Sigmoid colon (tissue), 4 donors: Measurements from ENCODE around the gene FXYD2.

ENCODE experiments used
- EP300 ChIP-seq, 4 donors: sonication (generic); formaldehyde crosslinking; IDR thresholded peaks; one replicate each; pipeline ENCODE4 v1.6.1; 2017; ENCODE audit warnings: antibody characterized with exemption in 4 of 4
- POLR2A ChIP-seq, 2 donors: fragments of 450-650 bp; IDR thresholded peaks; one replicate each; pipeline ENCODE4 v1.6.1; 2016; ENCODE audit warnings: antibody characterized with exemption in 2 of 2, mild to moderate bottlenecking in 2 of 2, moderate library complexity in 2 of 2
- POLR2AphosphoS5 ChIP-seq, 4 donors: sonication (generic); formaldehyde crosslinking; IDR thresholded peaks; one replicate each; pipeline ENCODE4 v1.6.1; 2017; ENCODE audit warnings: antibody characterized with exemption in 4 of 4
- TF ChIP-seq, protein P1 (sequence below), 4 experiments: fragments of 450-650 bp in 3 of 4; fragments of 200-600 bp in 1 of 4; IDR thresholded peaks; one replicate each; pipeline ENCODE4 v1.5.1; 2016 to 2019; ENCODE audit warnings: antibody characterized with exemption in 4 of 4, mild to moderate bottlenecking in 3 of 4, moderate library complexity in 2 of 4

DNA sequence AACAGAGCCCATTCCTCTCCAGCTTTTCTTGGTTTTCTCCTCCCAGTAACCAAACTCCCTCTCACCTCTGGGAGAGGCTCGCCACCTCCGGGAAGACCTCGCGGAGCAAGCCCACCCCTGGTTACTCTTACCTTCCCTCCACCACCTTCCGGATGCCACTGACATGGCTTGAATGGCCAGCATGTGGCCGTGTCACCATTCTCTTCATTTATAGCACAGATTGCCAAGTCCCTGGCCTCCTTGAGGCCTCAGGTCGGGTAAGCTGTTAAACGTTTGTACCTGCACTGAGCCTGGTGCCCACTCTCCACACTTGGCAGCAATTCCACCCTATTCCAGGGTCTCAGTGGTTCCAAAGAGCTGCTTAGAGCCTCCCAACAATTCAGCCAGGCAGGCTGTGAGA is 8.0 kb upstream of the FXYD2 start:
- TF ChIP-seq, protein P1, sequence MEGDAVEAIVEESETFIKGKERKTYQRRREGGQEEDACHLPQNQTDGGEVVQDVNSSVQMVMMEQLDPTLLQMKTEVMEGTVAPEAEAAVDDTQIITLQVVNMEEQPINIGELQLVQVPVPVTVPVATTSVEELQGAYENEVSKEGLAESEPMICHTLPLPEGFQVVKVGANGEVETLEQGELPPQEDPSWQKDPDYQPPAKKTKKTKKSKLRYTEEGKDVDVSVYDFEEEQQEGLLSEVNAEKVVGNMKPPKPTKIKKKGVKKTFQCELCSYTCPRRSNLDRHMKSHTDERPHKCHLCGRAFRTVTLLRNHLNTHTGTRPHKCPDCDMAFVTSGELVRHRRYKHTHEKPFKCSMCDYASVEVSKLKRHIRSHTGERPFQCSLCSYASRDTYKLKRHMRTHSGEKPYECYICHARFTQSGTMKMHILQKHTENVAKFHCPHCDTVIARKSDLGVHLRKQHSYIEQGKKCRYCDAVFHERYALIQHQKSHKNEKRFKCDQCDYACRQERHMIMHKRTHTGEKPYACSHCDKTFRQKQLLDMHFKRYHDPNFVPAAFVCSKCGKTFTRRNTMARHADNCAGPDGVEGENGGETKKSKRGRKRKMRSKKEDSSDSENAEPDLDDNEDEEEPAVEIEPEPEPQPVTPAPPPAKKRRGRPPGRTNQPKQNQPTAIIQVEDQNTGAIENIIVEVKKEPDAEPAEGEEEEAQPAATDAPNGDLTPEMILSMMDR (IDR thresholded peaks at IDR 0.05) = no peak
- no peak for TF ChIP-seq POLR2AphosphoS5 (IDR thresholded peaks at IDR 0.05)
- no peak for TF ChIP-seq EP300 (IDR thresholded peaks at IDR 0.05)
- TF ChIP-seq POLR2A (IDR thresholded peaks at IDR 0.05) = no peak
